Ovary (tissue), 3 donors: Measurements from ENCODE around the gene C15orf62.

ENCODE experiments used
- POLR2A ChIP-seq: fragments of 450-650 bp; IDR thresholded peaks from one replicate; pipeline ENCODE4 v1.6.1; 2017; ENCODE audit warnings: antibody characterized with exemption, mild to moderate bottlenecking, moderate library complexity
- TF ChIP-seq, protein P1 (sequence below), 3 donors: fragments of 450-650 bp in 2 of 3; fragments of 200-600 bp in 1 of 3; IDR thresholded peaks; one replicate each; pipeline versions ENCODE4 v1.5.1 to v1.8.0; 2016 to 2022; ENCODE audit warnings: antibody characterized with exemption in 3 of 3, mild to moderate bottlenecking in 1 of 3
- donor health status: DM: no; HTN: no; CAD: no.

DNA sequence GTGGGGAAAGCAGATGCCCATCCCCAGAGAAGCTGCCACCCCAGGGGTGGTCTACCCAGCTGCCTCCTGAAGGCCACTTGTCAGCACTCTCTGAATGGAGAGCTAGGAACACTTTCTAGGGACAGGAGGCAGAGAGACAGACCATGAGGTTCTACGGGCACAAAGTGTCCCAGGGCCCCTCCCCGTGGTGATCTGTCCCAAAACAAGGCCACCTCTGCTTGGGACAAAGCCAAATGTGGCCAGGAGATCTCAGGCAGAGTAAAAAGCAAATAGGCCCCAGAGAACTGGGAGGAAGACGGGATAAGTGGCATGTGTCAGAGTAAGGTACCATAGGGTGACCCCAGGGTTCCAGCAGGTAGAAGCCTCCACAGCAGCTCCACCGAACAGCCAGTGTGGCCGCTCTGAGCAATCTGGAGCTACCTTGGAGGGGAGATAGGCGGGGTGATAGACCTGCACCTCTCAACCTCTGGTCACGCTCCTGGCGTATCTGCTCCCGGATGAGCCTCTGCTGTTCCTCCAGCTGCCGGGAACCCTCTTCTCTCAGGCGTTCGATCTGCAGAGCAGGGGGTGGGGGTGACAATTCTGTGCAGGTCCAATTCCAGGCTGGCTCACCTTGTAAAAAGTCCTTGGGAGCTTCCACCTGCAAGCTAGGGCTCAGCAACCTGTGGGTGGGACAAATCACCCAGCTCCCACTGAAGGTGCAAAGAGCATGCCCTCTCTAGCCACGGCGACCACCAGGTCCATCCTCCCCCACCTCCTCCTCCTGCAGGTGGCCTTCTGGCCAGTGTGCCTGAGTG, 6.2 kb downstream of the C15orf62 start:
- no peak for TF ChIP-seq POLR2A
- TF ChIP-seq, protein P1, sequence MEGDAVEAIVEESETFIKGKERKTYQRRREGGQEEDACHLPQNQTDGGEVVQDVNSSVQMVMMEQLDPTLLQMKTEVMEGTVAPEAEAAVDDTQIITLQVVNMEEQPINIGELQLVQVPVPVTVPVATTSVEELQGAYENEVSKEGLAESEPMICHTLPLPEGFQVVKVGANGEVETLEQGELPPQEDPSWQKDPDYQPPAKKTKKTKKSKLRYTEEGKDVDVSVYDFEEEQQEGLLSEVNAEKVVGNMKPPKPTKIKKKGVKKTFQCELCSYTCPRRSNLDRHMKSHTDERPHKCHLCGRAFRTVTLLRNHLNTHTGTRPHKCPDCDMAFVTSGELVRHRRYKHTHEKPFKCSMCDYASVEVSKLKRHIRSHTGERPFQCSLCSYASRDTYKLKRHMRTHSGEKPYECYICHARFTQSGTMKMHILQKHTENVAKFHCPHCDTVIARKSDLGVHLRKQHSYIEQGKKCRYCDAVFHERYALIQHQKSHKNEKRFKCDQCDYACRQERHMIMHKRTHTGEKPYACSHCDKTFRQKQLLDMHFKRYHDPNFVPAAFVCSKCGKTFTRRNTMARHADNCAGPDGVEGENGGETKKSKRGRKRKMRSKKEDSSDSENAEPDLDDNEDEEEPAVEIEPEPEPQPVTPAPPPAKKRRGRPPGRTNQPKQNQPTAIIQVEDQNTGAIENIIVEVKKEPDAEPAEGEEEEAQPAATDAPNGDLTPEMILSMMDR (IDR thresholded peaks at IDR 0.05): no peak
